Left lung (tissue), 10 donors: Measurements from ENCODE around the gene RSRP1. TPM values are rescaled to one million over a fixed set of nuclear protein-coding genes. Genes with fewer than 3 reads are reported as not detected.
A peak's percentile ranks its signal among the peaks of the same experiment; 100 is the strongest.

Experiments
- ATAC-seq: fragments of 200-7000 bp; cut with Tn5 transposase; one replicate; pipeline ENCODE4 v1.9.1; 2020; ENCODE audit warnings: moderate library complexity
- DNase-seq, 4 donors: peaks; one replicate each; pipeline ENCODE4 v3.0.0-alpha.2; 2013 to 2020
- H3K27ac ChIP-seq, 2 donors: fragments of 200-600 bp; sonication (generic) in 1 of 2; one replicate each; pipeline versions ENCODE4 v1.5.0 to v1.8.0; 2020 to 2021
- H3K27me3 ChIP-seq, 2 donors: fragments of 200-600 bp; sonication (generic) in 1 of 2; one replicate each; pipeline versions ENCODE4 v1.5.0 to v1.8.0; 2020 to 2021
- H3K36me3 ChIP-seq, 2 donors: fragments of 200-600 bp; sonication (generic) in 1 of 2; one replicate each; pipeline versions ENCODE4 v1.5.0 to v1.8.0; 2020 to 2021
- H3K4me1 ChIP-seq, 2 donors: fragments of 200-600 bp; one replicate each; pipeline ENCODE4 v1.8.0; 2021
- H3K4me3 ChIP-seq, 2 donors: fragments of 200-600 bp; sonication (generic) in 1 of 2; one replicate each; pipeline versions ENCODE4 v1.5.0 to v1.8.0; 2020 to 2021; ENCODE audit warnings: mild to moderate bottlenecking in 1 of 2
- H3K9me3 ChIP-seq, 2 donors: fragments of 200-600 bp; sonication (generic) in 1 of 2; one replicate each; pipeline versions ENCODE4 v1.5.0 to v1.8.0; 2020 to 2021
- CTCF ChIP-seq, 2 donors: fragments of 200-600 bp; sonication (generic) in 1 of 2; IDR thresholded peaks; one replicate each; pipeline versions ENCODE4 v1.5.0 to v1.8.0; 2021; ENCODE audit warnings: antibody characterized with exemption in 2 of 2
- intact Hi-C, 2 donors: fragments of 100-400 bp; cut with DNase I; formaldehyde crosslinking; loops; one replicate each; pipeline versions ENCODE4 v1.11.2 to v1.14.2; 2022
- polyA plus RNA-seq, 6 donors: library from polyadenylated mRNA; unstranded; fragments of 120-200 nt; gene quantifications; one replicate each; pipeline ENCODE4 v1.2.1, GENCODE V29; 2013; ENCODE audit not compliant: insufficient read length in 6 of 6
- total RNA-seq, 2 donors: library from RNA; stranded (reverse); fragmentation: NEBNext Ultra II Directional; extraction: Animal tissue kit (Norgen Biotek cat#: 25700); gene quantifications; one replicate each; pipeline ENCODE4 v1.2.1, GENCODE V29; 2021
- donor health status: DM: no; HTN: yes; CAD: no.
- donor health status: DM: no; HTN: no; CAD: no.

Gene RSRP1
- total and polyA plus RNA-seq, 8 donors: 113 to 230 (median 203) TPM

DNA sequence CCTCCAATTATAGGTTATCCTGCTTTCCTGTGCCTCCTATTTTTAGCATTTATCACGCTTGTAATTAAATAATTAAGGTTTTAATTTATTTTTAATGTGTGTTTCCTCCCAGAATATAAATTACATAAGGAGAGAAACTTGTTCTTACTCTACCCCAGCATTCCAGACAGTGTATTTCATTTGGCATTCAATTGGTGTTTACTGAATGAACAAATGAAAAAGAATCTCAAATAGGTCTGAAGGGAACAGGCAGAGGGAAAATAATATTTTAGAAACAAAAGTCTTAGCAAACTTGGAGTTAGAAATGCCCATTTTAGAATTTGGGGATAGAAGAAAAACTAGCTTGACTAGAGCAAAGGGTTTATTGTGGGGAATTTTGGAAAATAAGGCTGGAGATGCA is 9.9 kb upstream of the RSRP1 start:
- intact Hi-C loops: no loop called here
- no peak for TF ChIP-seq CTCF (IDR thresholded peaks at IDR 0.05)

DNA sequence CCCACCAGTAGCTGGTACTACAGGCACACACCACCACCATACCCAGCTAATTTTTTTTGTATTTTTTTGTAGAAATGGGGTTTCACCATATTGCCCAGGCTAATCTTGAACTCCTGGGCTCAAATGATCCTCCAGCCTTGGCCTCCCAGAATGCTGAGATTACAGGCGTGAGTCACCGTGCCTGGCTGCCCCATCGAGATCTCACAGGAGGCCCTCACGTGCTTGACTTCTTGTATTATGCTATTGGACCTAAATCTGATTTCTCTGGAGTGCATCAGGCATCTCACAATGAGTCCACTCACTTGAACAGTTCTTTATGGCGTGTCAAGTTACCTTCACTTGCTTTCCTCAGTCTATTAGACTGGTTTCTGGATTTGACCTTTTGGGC is 9.3 kb upstream of the RSRP1 start:
- Histone ChIP-seq H3K36me3 (no peaks in the 10 kb centered on the region), H3K4me3 (no peak overlapping the region), H3K9me3 (no peaks in the 10 kb centered on the region), H3K27ac (no peak overlapping the region), H3K4me1 (peaks cover 0 to 5% of the 10 kb centered on the region in 2 donors), H3K27me3 (no peaks in the 10 kb centered on the region)
- ATAC-seq (no peak), DNase-seq (no peak)
- no peak for TF ChIP-seq CTCF (IDR thresholded peaks at IDR 0.05)
- intact Hi-C loops: no loop called here

More for the DNA sequence above, 9.9 kb upstream of the RSRP1 start:
- Histone ChIP-seq H3K27me3 (no peaks in the 10 kb centered on the region), H3K9me3 (no peaks in the 10 kb centered on the region), H3K27ac (no peak overlapping the region), H3K36me3 (no peaks in the 10 kb centered on the region), H3K4me3 (no peak overlapping the region), H3K4me1 (peaks cover 0 to 5% of the 10 kb centered on the region in 2 donors)
- DNase-seq: no peak
- ATAC-seq: no peak

GRCh38 chr1:25255706-25256577 is 8.7 kb upstream of the RSRP1 start:
- Histone ChIP-seq H3K27me3 (no peaks in the 10 kb centered on the region), H3K36me3 (no peaks in the 10 kb centered on the region), H3K4me3 (no peak overlapping the region), H3K9me3 (no peaks in the 10 kb centered on the region), H3K27ac (no peak overlapping the region), H3K4me1 (peaks cover 0 to 5% of the 10 kb centered on the region in 2 donors)
- intact Hi-C loops: no loop called here
- no peak for TF ChIP-seq CTCF (IDR thresholded peaks at IDR 0.05)
- ATAC-seq (no peak), DNase-seq (no peak)

GRCh38 chr1:25253911-25254310 is 6.7 kb upstream of the RSRP1 start:
- intact Hi-C loops: no loop called here
- Histone ChIP-seq H3K36me3 (no peaks in the 10 kb centered on the region), H3K4me1 (no peaks in the 10 kb centered on the region), H3K27ac (no peak overlapping the region), H3K4me3 (no peak overlapping the region), H3K27me3 (no peaks in the 10 kb centered on the region), H3K9me3 (no peaks in the 10 kb centered on the region)
- DNase-seq: no peak
- no peak for TF ChIP-seq CTCF (IDR thresholded peaks at IDR 0.05)
- no peak for ATAC-seq

GRCh38 chr1:25247829-25248754 is 838 bp upstream of the RSRP1 start:
- peaks cover 0 to 34% of the 10 kb centered on the region in 2 donors for H3K36me3 ChIP-seq
- DNase-seq: no peak
- no peak for ATAC-seq
- peak overlapping the region; percentile 100 for H3K27ac ChIP-seq
- H3K4me3 ChIP-seq: peak overlapping the region; percentile 97 to 100
- H3K9me3 ChIP-seq: no peaks in the 10 kb centered on the region
- no peak for TF ChIP-seq CTCF (IDR thresholded peaks at IDR 0.05)
- H3K27me3 ChIP-seq: no peaks in the 10 kb centered on the region
- H3K4me1 ChIP-seq: peaks cover 17 to 42% of the 10 kb centered on the region in 2 donors
- intact Hi-C loops: no loop called here
